MCF 10A (cell line): ENCODE results near the gene MAN1A1. TPM values are rescaled to one million over a fixed set of nuclear protein-coding genes. Genes with fewer than 3 reads are reported as not detected.

ENCODE experiments used
- BruUV-seq: library from RNA; stranded (reverse); fragments of 400-500 nt; replicated peaks from 2 replicates; lab custom pipeline; 2021; lab: Mats Ljungman, UMichigan
- CTCF ChIA-PET: fragments of 300-600 bp; sonication (Branson Sonifier 250); formaldehyde crosslinking; extraction: SDS; loops from one replicate; lab custom pipeline; 2021; ENCODE audit warnings: antibody characterized with exemption, inconsistent platforms; lab: Yijun Ruan, JAX
- POLR2A ChIA-PET: fragments of 300-600, 350-650 bp; sonication (Branson Sonifier 250); formaldehyde crosslinking; extraction: SDS; loops from one replicate; lab custom pipeline; 2020; ENCODE audit warnings: antibody characterized with exemption, inconsistent platforms; lab: Yijun Ruan, JAX
- DNase-seq: peaks from one replicate; pipeline ENCODE4 v3.0.0-alpha.2; 2018; ENCODE audit not compliant: unreplicated experiment
- H3K27ac Mint-ChIP-seq: one replicate; pipeline ENCODE4 v1.8.0; 2022; ENCODE audit warnings: mild to moderate bottlenecking, low read depth, mixed read lengths; ENCODE audit not compliant: unreplicated experiment
- H3K27me3 Mint-ChIP-seq: one replicate; pipeline ENCODE4 v1.8.0; 2022; ENCODE audit warnings: mixed read lengths; ENCODE audit not compliant: insufficient read depth, unreplicated experiment
- H3K36me3 Mint-ChIP-seq: one replicate; pipeline ENCODE4 v1.8.0; 2022; ENCODE audit warnings: mild to moderate bottlenecking, moderate library complexity, mixed read lengths; ENCODE audit not compliant: insufficient read depth, unreplicated experiment
- H3K4me1 Mint-ChIP-seq: one replicate; pipeline ENCODE4 v1.8.0; 2022; ENCODE audit warnings: mixed read lengths; ENCODE audit not compliant: insufficient read depth, unreplicated experiment
- H3K4me3 Mint-ChIP-seq: one replicate; pipeline ENCODE4 v1.8.0; 2022; ENCODE audit warnings: mild to moderate bottlenecking, moderate library complexity, mixed read lengths; ENCODE audit not compliant: unreplicated experiment
- H3K9me3 Mint-ChIP-seq: one replicate; pipeline ENCODE4 v1.8.0; 2022; ENCODE audit warnings: mixed read lengths; ENCODE audit not compliant: unreplicated experiment
- intact Hi-C: fragments of 100-400 bp; cut with micrococcal nuclease; formaldehyde crosslinking; loops from 2 replicates; pipeline ENCODE4 v1.14.1; 2022
- total RNA-seq: library from RNA; stranded (reverse); gene quantifications from 2 replicates; pipeline ENCODE4 v1.2.3, GENCODE V29; 2022
- TF ChIP-seq, protein P1 (sequence below): fragments of 200-600 bp; IDR thresholded peaks from one replicate; pipeline ENCODE4 v1.8.0; 2022; ENCODE audit warnings: antibody characterized with exemption, mild to moderate bottlenecking; ENCODE audit not compliant: unreplicated experiment

MAN1A1 gene
- total RNA-seq, 1 experiment from 2014 or later = 1.3 TPM

DNA sequence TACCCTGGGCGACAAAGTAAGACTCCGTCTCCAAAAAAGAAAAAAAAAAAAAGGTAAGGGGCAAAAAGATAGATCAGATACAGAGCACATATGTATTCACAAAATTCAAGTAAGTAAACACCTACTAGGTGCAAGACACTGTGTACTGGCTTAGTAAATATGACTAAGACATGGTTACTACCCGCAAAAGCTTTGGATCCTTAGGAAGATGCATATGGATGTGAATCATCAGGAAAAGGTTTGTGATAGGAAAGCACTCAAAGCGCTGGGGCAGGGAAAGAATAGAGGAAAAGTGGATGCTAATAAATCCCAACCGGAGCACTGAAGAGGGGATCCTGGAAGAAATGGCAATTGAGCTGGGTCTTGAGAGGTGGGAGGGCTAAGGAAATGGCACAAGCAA lies 152.3 kb downstream of the MAN1A1 start:
- ChIA-PET POLR2A (interaction anchor here (0.7 kb wide), 1 partner anchor 137 kb away, joined by 3 read pairs; no protein-coding TSS in a partner anchor), CTCF (interaction anchor here (1.3 kb wide), 1 partner anchor 48 kb away, joined by 3 read pairs; no protein-coding TSS in a partner anchor)
- TF ChIP-seq, protein P1, sequence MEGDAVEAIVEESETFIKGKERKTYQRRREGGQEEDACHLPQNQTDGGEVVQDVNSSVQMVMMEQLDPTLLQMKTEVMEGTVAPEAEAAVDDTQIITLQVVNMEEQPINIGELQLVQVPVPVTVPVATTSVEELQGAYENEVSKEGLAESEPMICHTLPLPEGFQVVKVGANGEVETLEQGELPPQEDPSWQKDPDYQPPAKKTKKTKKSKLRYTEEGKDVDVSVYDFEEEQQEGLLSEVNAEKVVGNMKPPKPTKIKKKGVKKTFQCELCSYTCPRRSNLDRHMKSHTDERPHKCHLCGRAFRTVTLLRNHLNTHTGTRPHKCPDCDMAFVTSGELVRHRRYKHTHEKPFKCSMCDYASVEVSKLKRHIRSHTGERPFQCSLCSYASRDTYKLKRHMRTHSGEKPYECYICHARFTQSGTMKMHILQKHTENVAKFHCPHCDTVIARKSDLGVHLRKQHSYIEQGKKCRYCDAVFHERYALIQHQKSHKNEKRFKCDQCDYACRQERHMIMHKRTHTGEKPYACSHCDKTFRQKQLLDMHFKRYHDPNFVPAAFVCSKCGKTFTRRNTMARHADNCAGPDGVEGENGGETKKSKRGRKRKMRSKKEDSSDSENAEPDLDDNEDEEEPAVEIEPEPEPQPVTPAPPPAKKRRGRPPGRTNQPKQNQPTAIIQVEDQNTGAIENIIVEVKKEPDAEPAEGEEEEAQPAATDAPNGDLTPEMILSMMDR = no peak
- H3K27ac Mint-ChIP-seq = no peak overlapping the region
- intact Hi-C loops = no loop called here
- no peaks in the 10 kb centered on the region for H3K36me3 Mint-ChIP-seq
- DNase-seq = no peak
- H3K27me3 Mint-ChIP-seq = no peaks in the 10 kb centered on the region
- no peaks in the 10 kb centered on the region for H3K9me3 Mint-ChIP-seq
- BruUV-seq = no TSS peak
- no peak overlapping the region for H3K4me3 Mint-ChIP-seq
- no peaks in the 10 kb centered on the region for H3K4me1 Mint-ChIP-seq

DNA sequence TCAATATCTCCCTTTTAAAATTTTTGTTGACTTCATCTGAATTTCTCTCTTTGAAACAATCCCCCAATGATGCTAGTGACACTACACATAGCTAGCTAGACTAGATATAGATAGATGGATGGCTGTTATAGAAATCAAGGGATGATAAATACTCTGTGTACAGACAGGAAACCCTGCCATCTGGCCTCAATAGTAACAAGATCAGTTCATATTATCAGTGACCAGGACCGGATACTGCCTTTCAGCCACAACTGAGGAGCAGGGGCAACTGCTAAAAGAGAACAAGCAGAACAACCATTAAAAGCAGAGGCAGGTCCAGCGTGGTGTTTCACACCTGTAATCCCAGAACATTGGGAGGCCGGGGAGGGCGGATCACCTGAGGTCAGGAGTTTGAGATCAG lies 152.8 kb downstream of the MAN1A1 start:
- TF ChIP-seq, protein P1 = no peak
- ChIA-PET POLR2A (no interaction called here), CTCF (interaction anchor here (1.3 kb wide), 1 partner anchor 47 kb away, joined by 3 read pairs; no protein-coding TSS in a partner anchor)
- no TSS peak for BruUV-seq
- no peaks in the 10 kb centered on the region for H3K27me3 Mint-ChIP-seq
- intact Hi-C loops = no loop called here
- no peak for DNase-seq
- H3K27ac Mint-ChIP-seq = no peak overlapping the region
- H3K36me3 Mint-ChIP-seq = no peaks in the 10 kb centered on the region
- H3K9me3 Mint-ChIP-seq = no peaks in the 10 kb centered on the region
- no peak overlapping the region for H3K4me3 Mint-ChIP-seq
- no peaks in the 10 kb centered on the region for H3K4me1 Mint-ChIP-seq

DNA sequence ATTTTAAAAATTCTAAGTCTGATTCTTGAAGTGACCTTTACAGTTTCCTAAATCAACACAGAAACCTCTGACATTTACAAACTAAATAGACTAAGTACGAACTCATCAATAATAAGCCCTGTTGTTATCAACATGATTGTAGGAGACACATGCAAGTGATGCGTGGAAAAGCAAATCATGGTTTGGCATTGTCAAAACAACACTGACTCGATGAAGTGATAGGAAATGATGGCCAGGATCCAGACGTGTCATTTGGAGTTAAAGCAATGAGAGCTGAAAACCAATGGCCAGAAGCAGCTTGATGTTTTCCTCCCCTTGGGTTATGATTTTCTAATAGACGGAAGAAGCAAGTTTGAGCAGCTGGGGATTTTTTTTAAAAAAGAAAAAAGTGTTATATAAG lies 153.7 kb downstream of the MAN1A1 start:
- ChIA-PET POLR2A (no interaction called here), CTCF (no interaction called here)
- H3K27me3 Mint-ChIP-seq = no peaks in the 10 kb centered on the region
- no peak overlapping the region for H3K27ac Mint-ChIP-seq
- no TSS peak for BruUV-seq
- TF ChIP-seq, protein P1 = no peak
- no peaks in the 10 kb centered on the region for H3K4me1 Mint-ChIP-seq
- intact Hi-C loops = no loop called here
- no peaks in the 10 kb centered on the region for H3K9me3 Mint-ChIP-seq
- H3K36me3 Mint-ChIP-seq = no peaks in the 10 kb centered on the region
- no peak for DNase-seq
- H3K4me3 Mint-ChIP-seq = no peak overlapping the region

DNA sequence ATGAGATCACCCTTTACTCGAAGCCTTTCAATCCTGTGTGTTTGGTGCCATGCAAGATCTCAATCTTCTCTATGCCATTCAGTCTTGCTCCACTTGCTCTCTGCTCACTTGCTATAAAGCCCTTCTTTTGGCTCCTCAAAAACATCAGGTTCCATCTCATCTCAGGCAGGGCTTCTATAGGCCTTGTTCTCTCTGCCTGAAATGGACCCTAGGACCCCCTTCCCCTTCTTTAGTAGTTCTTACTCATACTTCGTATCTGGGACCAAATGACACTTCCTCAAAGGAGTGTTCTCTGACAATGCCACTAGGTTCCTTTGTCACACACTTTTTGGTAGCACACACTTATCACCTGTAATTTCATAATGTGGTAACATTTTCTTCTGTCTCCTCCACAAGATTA lies 154.4 kb downstream of the MAN1A1 start:
- POLR2A ChIA-PET = no interaction called here
- Mint-ChIP-seq H3K27ac (no peak overlapping the region), H3K4me3 (no peak overlapping the region), H3K4me1 (no peaks in the 10 kb centered on the region), H3K36me3 (no peaks in the 10 kb centered on the region), H3K9me3 (no peaks in the 10 kb centered on the region), H3K27me3 (no peaks in the 10 kb centered on the region)
- CTCF ChIA-PET = no interaction called here
- no TSS peak for BruUV-seq
- intact Hi-C loops = no loop called here
- TF ChIP-seq, protein P1 = no peak
- no peak for DNase-seq
